ENCODE results near the gene FOXRED1. TPM values are rescaled to one million over a fixed set of nuclear protein-coding genes. Genes with fewer than 3 reads are reported as not detected.

FOXRED1 gene
- total RNA-seq, 1 donor from 2014 or later, result 16.3 TPM

DNA sequence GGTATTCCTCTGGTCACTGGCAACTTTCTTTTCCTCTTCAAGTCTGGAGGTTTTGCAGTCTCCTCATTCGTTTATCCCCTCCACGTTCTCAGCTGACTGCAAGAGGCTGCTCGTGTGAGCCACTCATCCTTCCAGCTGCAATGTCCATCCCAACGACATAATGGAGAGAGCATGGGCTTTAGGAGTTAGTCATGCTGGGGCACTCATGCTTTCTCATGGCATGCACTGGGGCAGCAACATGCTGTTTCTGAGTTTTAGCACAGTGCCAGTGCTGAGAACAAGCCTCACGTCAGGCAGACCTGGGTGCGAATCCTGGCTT is 42.0 kb downstream of the FOXRED1 start:
- no peak for DNase-seq (ENCODE audit: low read depth)
- Histone ChIP-seq H3K4me1 (ENCODE audit: insufficient read depth, low read length) (no peaks in the 10 kb centered on the region), H3K79me2 (ENCODE audit: insufficient read depth, low read length) (no peaks in the 10 kb centered on the region), H4K20me1 (ENCODE audit: insufficient read depth, low read length) (no peaks in the 10 kb centered on the region), H2AFZ (ENCODE audit: low read depth, low read length) (no peak overlapping the region), H3K36me3 (ENCODE audit: insufficient read depth, low read length) (no peaks in the 10 kb centered on the region), H3K4me2 (ENCODE audit: low read length) (no peak overlapping the region), H3K9me3 (ENCODE audit: insufficient read depth, low read depth, low read length) (no peaks in the 10 kb centered on the region), H3K27me3 (ENCODE audit: insufficient read depth, low read length) (no peaks in the 10 kb centered on the region), H3K27ac (ENCODE audit: low read depth, low read length) (no peak overlapping the region), H3K4me3 (ENCODE audit: insufficient read depth, low read depth, low read length) (no peak overlapping the region), H3K9ac (ENCODE audit: low read length) (no peak overlapping the region)
- peaks cover 2% of the 10 kb centered on the region for H3K9me3 Mint-ChIP-seq (ENCODE audit: unreplicated experiment)
- peaks cover 7% of the 10 kb centered on the region for H3K36me3 Mint-ChIP-seq (ENCODE audit: low read depth, unreplicated experiment)
- TF ChIP-seq, protein P1, sequence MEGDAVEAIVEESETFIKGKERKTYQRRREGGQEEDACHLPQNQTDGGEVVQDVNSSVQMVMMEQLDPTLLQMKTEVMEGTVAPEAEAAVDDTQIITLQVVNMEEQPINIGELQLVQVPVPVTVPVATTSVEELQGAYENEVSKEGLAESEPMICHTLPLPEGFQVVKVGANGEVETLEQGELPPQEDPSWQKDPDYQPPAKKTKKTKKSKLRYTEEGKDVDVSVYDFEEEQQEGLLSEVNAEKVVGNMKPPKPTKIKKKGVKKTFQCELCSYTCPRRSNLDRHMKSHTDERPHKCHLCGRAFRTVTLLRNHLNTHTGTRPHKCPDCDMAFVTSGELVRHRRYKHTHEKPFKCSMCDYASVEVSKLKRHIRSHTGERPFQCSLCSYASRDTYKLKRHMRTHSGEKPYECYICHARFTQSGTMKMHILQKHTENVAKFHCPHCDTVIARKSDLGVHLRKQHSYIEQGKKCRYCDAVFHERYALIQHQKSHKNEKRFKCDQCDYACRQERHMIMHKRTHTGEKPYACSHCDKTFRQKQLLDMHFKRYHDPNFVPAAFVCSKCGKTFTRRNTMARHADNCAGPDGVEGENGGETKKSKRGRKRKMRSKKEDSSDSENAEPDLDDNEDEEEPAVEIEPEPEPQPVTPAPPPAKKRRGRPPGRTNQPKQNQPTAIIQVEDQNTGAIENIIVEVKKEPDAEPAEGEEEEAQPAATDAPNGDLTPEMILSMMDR (IDR thresholded peaks at IDR 0.05; ENCODE audit: insufficient read depth, low read depth, low read length), result no peak
- no peak for TF ChIP-seq EZH2 (IDR thresholded peaks at IDR 0.05; ENCODE audit: insufficient read depth, low read length)
- peaks cover 14% of the 10 kb centered on the region for H3K4me1 Mint-ChIP-seq (ENCODE audit: low read depth, unreplicated experiment)
- H3K27me3 Mint-ChIP-seq (ENCODE audit: low read depth, unreplicated experiment), result no peaks in the 10 kb centered on the region
- FAIRE-seq, result no peak
- peak overlapping the region; percentile 34 for H3K27ac Mint-ChIP-seq (ENCODE audit: unreplicated experiment)
- no peak overlapping the region for H3K4me3 Mint-ChIP-seq (ENCODE audit: unreplicated experiment)

DNA sequence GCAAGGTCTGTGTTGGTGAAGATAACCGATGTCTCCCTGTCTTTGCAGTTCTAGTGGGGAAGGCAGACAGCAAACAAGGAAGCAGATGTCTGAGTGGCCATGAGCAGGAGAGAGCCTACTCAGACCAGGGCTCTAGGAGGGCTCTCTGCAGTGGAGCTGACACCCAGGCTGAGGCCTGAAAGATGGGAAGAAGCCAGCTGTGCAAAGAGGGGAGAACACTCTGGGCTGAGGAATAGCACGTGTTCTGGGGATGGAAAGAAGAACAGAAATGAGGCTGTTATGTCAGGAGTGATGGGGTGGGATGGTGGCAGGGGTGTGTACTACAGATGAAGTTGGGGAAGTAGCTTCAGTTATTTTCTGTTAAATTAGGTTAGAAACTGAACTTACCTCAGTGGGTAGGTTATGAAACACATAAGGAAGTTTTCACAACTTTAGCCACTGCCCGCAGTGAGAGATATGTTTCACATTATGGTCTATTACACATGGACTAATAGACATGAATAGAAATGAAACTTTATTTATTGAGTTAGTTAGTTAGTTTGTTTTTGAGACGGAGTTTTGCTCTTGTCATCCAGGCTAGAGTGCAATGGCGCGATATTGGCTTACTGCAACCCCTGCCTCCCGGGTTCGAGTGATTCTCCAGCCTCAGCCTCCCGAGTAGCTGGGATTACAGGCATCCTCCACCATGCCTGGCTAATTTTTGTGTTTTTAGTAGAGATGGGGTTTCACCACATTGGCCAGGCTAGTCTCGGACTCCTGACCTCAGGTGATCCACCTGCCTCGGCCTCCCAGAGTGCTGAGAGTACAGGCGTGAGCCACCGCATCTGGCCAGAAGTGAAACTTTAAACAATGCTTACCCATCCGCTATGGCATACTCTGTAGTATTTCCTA is 42.7 kb downstream of the FOXRED1 start:
- Histone ChIP-seq H3K9me3 (ENCODE audit: insufficient read depth, low read depth, low read length) (no peaks in the 10 kb centered on the region), H3K36me3 (ENCODE audit: insufficient read depth, low read length) (no peaks in the 10 kb centered on the region), H2AFZ (ENCODE audit: low read depth, low read length) (no peak overlapping the region), H3K4me2 (ENCODE audit: low read length) (no peak overlapping the region), H3K27me3 (ENCODE audit: insufficient read depth, low read length) (no peaks in the 10 kb centered on the region), H4K20me1 (ENCODE audit: insufficient read depth, low read length) (no peaks in the 10 kb centered on the region), H3K9ac (ENCODE audit: low read length) (no peak overlapping the region), H3K27ac (ENCODE audit: low read depth, low read length) (no peak overlapping the region), H3K79me2 (ENCODE audit: insufficient read depth, low read length) (no peaks in the 10 kb centered on the region), H3K4me1 (ENCODE audit: insufficient read depth, low read length) (no peaks in the 10 kb centered on the region), H3K4me3 (ENCODE audit: insufficient read depth, low read depth, low read length) (no peak overlapping the region)
- Mint-ChIP-seq H3K9me3 (ENCODE audit: unreplicated experiment) (peaks cover 3% of the 10 kb centered on the region), H3K4me3 (ENCODE audit: unreplicated experiment) (no peak overlapping the region), H3K36me3 (ENCODE audit: low read depth, unreplicated experiment) (peaks cover 9% of the 10 kb centered on the region), H3K27me3 (ENCODE audit: low read depth, unreplicated experiment) (no peaks in the 10 kb centered on the region), H3K27ac (ENCODE audit: unreplicated experiment) (peak overlapping the region; percentile 34), H3K4me1 (ENCODE audit: low read depth, unreplicated experiment) (peaks cover 19% of the 10 kb centered on the region)
- DNase-seq (ENCODE audit: low read depth) (no peak), FAIRE-seq (no peak)
- TF ChIP-seq EZH2 (IDR thresholded peaks at IDR 0.05; ENCODE audit: insufficient read depth, low read length), result no peak
- TF ChIP-seq, protein P1 (IDR thresholded peaks at IDR 0.05; ENCODE audit: insufficient read depth, low read depth, low read length), result no peak

DNA sequence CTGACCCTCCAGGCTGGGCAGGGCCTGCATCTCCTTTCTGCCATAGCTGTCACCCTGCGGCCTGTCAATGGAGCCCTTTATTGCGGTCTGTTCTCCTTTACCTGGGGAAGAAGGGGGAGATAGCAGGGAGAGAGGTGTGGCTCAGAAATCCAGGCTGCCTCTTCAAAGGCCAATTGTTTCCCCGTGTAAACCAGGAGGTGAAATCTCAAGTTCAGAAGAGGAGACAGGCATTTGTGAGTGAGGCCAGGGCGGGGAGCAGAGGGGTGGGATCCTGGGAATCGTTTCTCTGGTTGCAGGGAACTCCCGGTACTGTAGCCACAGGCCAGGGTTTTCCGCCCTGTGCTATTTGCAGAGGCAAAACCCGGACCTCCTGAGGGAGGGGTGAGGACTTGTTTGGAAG is 44.0 kb downstream of the FOXRED1 start:
- Mint-ChIP-seq H3K27me3 (ENCODE audit: low read depth, unreplicated experiment) (no peaks in the 10 kb centered on the region), H3K4me3 (ENCODE audit: unreplicated experiment) (no peak overlapping the region), H3K36me3 (ENCODE audit: low read depth, unreplicated experiment) (peaks cover 10% of the 10 kb centered on the region), H3K27ac (ENCODE audit: unreplicated experiment) (no peak overlapping the region), H3K4me1 (ENCODE audit: low read depth, unreplicated experiment) (peaks cover 26% of the 10 kb centered on the region), H3K9me3 (ENCODE audit: unreplicated experiment) (peaks cover 3% of the 10 kb centered on the region)
- TF ChIP-seq EZH2 (IDR thresholded peaks at IDR 0.05; ENCODE audit: insufficient read depth, low read length), result no peak
- TF ChIP-seq, protein P1 (IDR thresholded peaks at IDR 0.05; ENCODE audit: insufficient read depth, low read depth, low read length), result no peak
- H3K4me2 ChIP-seq (ENCODE audit: low read length), result no peak overlapping the region
- H4K20me1 ChIP-seq (ENCODE audit: insufficient read depth, low read length), result no peaks in the 10 kb centered on the region
- H3K9me3 ChIP-seq (ENCODE audit: insufficient read depth, low read depth, low read length), result no peaks in the 10 kb centered on the region
- H3K36me3 ChIP-seq (ENCODE audit: insufficient read depth, low read length), result no peaks in the 10 kb centered on the region
- no peaks in the 10 kb centered on the region for H3K79me2 ChIP-seq (ENCODE audit: insufficient read depth, low read length)
- peaks cover 6% of the 10 kb centered on the region for H3K4me1 ChIP-seq (ENCODE audit: insufficient read depth, low read length)
- H3K27me3 ChIP-seq (ENCODE audit: insufficient read depth, low read length), result no peaks in the 10 kb centered on the region
- H3K4me3 ChIP-seq (ENCODE audit: insufficient read depth, low read depth, low read length), result no peak overlapping the region
- DNase-seq (ENCODE audit: low read depth) (no peak), FAIRE-seq (no peak)
- H3K9ac ChIP-seq (ENCODE audit: low read length), result no peak overlapping the region
- no peak overlapping the region for H3K27ac ChIP-seq (ENCODE audit: low read depth, low read length)
- no peak overlapping the region for H2AFZ ChIP-seq (ENCODE audit: low read depth, low read length)

Measured in astrocyte (in vitro differentiated cells and primary cell).